Lower leg skin (tissue), 4 donors: ENCODE measurements around the gene CERS4. TPM values are rescaled to one million over a fixed set of nuclear protein-coding genes. Genes with fewer than 3 reads are reported as not detected.

Source experiments
- DNase-seq, 2 donors: peaks; one replicate each; pipeline ENCODE4 v3.0.0-alpha.2; 2019; ENCODE audit warnings: low spot score in 2 of 2
- H3K4me3 ChIP-seq: fragments of 200-600 bp; sonication (generic); 2 replicates; pipeline ENCODE4 v1.5.1; 2017; ENCODE audit warnings: mild to moderate bottlenecking, low read depth; ENCODE audit not compliant: poor library complexity, severe bottlenecking
- POLR2A ChIP-seq, 2 donors: fragments of 450-650 bp; IDR thresholded peaks; one replicate each; pipeline ENCODE4 v1.6.1; 2016 to 2017; ENCODE audit warnings: antibody characterized with exemption in 2 of 2, mild to moderate bottlenecking in 1 of 2, moderate library complexity in 1 of 2
- WGBS, 2 donors: methylation state at CpG; one replicate each; pipeline ENCODE4 v1.1.5; 2018; 5-methylcytosine and 5-hydroxymethylcytosine counted together
- intact Hi-C: fragments of 100-400 bp; cut with DNase I; formaldehyde crosslinking; loops from one replicate; pipeline ENCODE4 v1.15.0; 2023; ENCODE audit warnings: low total_unique reads
- total RNA-seq, 4 donors: library from RNA; depleted of rRNA; stranded (reverse); fragments of >200 nt; gene quantifications; one replicate each; pipeline ENCODE4 v1.1.0, GENCODE V29; 2016
- TF ChIP-seq, protein P1 (sequence below), 3 donors: fragments of 450-650 bp; IDR thresholded peaks; one replicate each; pipeline ENCODE4 v1.5.1; 2016; ENCODE audit warnings: antibody characterized with exemption in 3 of 3, mild to moderate bottlenecking in 3 of 3, moderate library complexity in 2 of 3

CERS4 gene
- total RNA-seq, 4 donors from 2014 or later: 104 to 106 (median 105) TPM

DNA sequence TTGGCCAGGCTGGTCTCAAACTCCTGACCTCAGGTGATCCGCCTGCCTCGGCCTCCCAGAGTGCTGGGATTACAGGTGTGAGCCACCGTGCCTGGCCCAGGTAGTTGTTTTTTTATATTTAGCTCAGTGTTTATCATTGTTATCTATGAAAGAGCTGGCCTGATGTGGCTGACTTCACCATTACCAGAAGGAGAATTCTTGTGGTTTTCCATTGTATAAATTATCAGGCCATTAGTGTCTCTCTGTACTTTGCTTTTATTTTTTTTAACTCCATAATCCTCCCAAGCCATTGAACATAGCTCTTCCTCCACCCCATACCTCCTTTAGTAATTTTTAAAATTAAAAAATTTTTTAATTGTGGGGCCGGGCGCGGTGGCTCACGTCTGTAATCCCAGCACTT is 24.2 kb downstream of the CERS4 start:
- WGBS, 2 donors: 60 to 70% methylated on average over 7 of the region's 7 CpGs
- no peak for DNase-seq
- intact Hi-C loops: no loop called here
- TF ChIP-seq, protein P1, sequence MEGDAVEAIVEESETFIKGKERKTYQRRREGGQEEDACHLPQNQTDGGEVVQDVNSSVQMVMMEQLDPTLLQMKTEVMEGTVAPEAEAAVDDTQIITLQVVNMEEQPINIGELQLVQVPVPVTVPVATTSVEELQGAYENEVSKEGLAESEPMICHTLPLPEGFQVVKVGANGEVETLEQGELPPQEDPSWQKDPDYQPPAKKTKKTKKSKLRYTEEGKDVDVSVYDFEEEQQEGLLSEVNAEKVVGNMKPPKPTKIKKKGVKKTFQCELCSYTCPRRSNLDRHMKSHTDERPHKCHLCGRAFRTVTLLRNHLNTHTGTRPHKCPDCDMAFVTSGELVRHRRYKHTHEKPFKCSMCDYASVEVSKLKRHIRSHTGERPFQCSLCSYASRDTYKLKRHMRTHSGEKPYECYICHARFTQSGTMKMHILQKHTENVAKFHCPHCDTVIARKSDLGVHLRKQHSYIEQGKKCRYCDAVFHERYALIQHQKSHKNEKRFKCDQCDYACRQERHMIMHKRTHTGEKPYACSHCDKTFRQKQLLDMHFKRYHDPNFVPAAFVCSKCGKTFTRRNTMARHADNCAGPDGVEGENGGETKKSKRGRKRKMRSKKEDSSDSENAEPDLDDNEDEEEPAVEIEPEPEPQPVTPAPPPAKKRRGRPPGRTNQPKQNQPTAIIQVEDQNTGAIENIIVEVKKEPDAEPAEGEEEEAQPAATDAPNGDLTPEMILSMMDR (IDR thresholded peaks at IDR 0.05): no peak
- TF ChIP-seq POLR2A (IDR thresholded peaks at IDR 0.05): no peak
- no peak overlapping the region for H3K4me3 ChIP-seq

- no peak for TF ChIP-seq POLR2A (IDR thresholded peaks at IDR 0.05)
- intact Hi-C loops: no loop called here
- 65 to 66% methylated on average over 6 of the region's 6 CpGs for WGBS, 2 donors
- H3K4me3 ChIP-seq: no peak overlapping the region
- DNase-seq: no peak
Observed at GRCh38 chr19:8237026-8237425, 27.9 kb downstream of the CERS4 start.

DNA sequence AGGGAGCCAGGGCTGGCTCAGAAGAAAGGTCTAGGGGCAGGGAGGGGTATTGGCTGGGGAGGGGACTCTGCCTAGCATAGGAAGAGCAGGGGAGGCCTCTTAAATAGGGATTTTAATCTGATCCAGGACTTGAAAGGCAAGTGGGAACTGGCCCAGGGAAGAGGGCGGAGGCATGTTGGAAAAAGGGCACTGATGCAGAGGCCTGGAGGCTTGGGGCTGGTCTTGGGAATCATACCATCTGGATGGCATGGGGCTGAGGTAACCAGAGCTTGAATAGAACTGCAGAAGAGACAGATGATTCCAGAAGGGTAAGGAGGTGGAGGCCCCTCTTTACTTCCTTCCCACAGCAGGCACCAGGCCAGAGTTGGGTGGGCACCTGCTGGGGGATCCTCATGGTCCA is 29.1 kb downstream of the CERS4 start:
- H3K4me3 ChIP-seq: no peak overlapping the region
- 45 to 50% methylated on average over 1 of the region's 1 CpG for WGBS, 2 donors
- peak in 1 of 2 donors; percentile 66 for DNase-seq
- intact Hi-C loops: no loop called here
- no peak for TF ChIP-seq POLR2A (IDR thresholded peaks at IDR 0.05)

- DNase-seq: no peak
- H3K4me3 ChIP-seq: no peak overlapping the region
- intact Hi-C loops: no loop called here
- WGBS, 2 donors: 86 to 88% methylated on average over 3 of the region's 3 CpGs
- TF ChIP-seq POLR2A (IDR thresholded peaks at IDR 0.05): no peak
- TF ChIP-seq, protein P1 (IDR thresholded peaks at IDR 0.05): no peak
Observed at GRCh38 chr19:8239528-8240273, 30.5 kb downstream of the CERS4 start.

- intact Hi-C loops: no loop called here
- TF ChIP-seq, protein P1 (IDR thresholded peaks at IDR 0.05): no peak
- no peak for TF ChIP-seq POLR2A (IDR thresholded peaks at IDR 0.05)
- no peak overlapping the region for H3K4me3 ChIP-seq
- WGBS, 2 donors: 18 to 23% methylated on average over 17 of the region's 17 CpGs
- peak; percentile 85 to 97 for DNase-seq
Observed at GRCh38 chr19:8240274-8241229, 31.4 kb downstream of the CERS4 start.

DNA sequence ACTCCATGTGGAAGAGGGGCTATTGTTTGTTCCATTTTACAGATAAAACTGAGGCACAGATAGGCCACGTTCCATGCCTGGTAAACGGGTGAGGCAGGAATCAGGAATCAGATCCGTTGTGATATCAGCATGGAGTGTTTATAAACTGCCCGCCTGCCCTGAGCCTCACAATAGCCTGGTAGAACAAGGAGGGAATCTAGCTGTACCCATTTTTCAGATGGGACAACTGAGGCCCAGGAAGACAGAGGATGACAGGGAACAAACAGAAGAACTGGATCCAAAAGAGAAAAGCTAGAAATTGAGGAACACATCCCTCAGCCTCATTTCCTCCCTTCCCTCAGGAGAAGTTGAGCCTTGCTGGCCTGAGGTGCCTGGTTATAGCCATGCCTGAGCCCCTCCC is 32.5 kb downstream of the CERS4 start:
- TF ChIP-seq, protein P1 (IDR thresholded peaks at IDR 0.05): no peak
- TF ChIP-seq POLR2A (IDR thresholded peaks at IDR 0.05): no peak
- DNase-seq: no peak
- WGBS, 2 donors: 89 to 92% methylated on average over 4 of the region's 4 CpGs
- H3K4me3 ChIP-seq: no peak overlapping the region
- intact Hi-C loops: no loop called here
